ENCODE results near the gene APLF. TPM values are rescaled to one million over a fixed set of nuclear protein-coding genes. Genes with fewer than 3 reads are reported as not detected.

Gene APLF
- total RNA-seq, 1 experiment from 2014 or later, result 5.5 TPM

- DNase-seq (ENCODE audit: low spot score), result no peak
- peaks cover 8% of the 10 kb centered on the region for H3K4me1 ChIP-seq (ENCODE audit: insufficient read depth, low read length, poor library complexity, severe bottlenecking)
- no peaks in the 10 kb centered on the region for H3K36me3 ChIP-seq (ENCODE audit: insufficient read depth, low read length, poor library complexity, severe bottlenecking)
- no peaks in the 10 kb centered on the region for H3K27me3 ChIP-seq (replicated peaks; ENCODE audit: insufficient read depth, low read depth, low read length, poor library complexity)
- ChIA-PET CTCF (no interaction called here), POLR2A (ENCODE audit: low non-redundant PET) (no interaction called here)
- H3K9me3 ChIP-seq (ENCODE audit: low read depth, low read length, poor library complexity, severe bottlenecking), result no peaks in the 10 kb centered on the region
- TF ChIP-seq CTCF (conservative IDR thresholded peaks at IDR 0.05; ENCODE audit: low read depth, low read length), result no peak
- no peak for TF ChIP-seq EZH2 (IDR thresholded peaks at IDR 0.05; ENCODE audit: borderline replicate concordance, low read depth, low read length, poor library complexity, severe bottlenecking)
- BruUV-seq (replicated peaks), result no TSS peak
- intact Hi-C loops (cut with micrococcal nuclease; ENCODE audit: unreplicated experiment), result no loop called here
- no peak overlapping the region for H3K27ac ChIP-seq (ENCODE audit: low read depth, low read length, poor library complexity, severe bottlenecking)
- no peak overlapping the region for H3K4me3 ChIP-seq (ENCODE audit: low read depth, low read length, poor library complexity, severe bottlenecking)
Measured at GRCh38 chr2:68505603-68506159, 38.3 kb downstream of the APLF start.

- no peaks in the 10 kb centered on the region for H3K9me3 ChIP-seq (ENCODE audit: low read depth, low read length, poor library complexity, severe bottlenecking)
- H3K4me3 ChIP-seq (ENCODE audit: low read depth, low read length, poor library complexity, severe bottlenecking), result no peak overlapping the region
- no peak for TF ChIP-seq EZH2 (IDR thresholded peaks at IDR 0.05; ENCODE audit: borderline replicate concordance, low read depth, low read length, poor library complexity, severe bottlenecking)
- TF ChIP-seq CTCF (conservative IDR thresholded peaks at IDR 0.05; ENCODE audit: low read depth, low read length), result no peak
Measured at GRCh38 chr2:68506170-68506569, 38.8 kb downstream of the APLF start.

GRCh38 chr2:68512326-68512725, 44.9 kb downstream of the APLF start:
- H3K27me3 ChIP-seq (replicated peaks; ENCODE audit: insufficient read depth, low read depth, low read length, poor library complexity), result no peaks in the 10 kb centered on the region
- no peak overlapping the region for H3K4me3 ChIP-seq (ENCODE audit: low read depth, low read length, poor library complexity, severe bottlenecking)
- H3K27ac ChIP-seq (ENCODE audit: low read depth, low read length, poor library complexity, severe bottlenecking), result no peak overlapping the region
- H3K9me3 ChIP-seq (ENCODE audit: low read depth, low read length, poor library complexity, severe bottlenecking), result no peaks in the 10 kb centered on the region
- H3K4me1 ChIP-seq (ENCODE audit: insufficient read depth, low read length, poor library complexity, severe bottlenecking), result no peaks in the 10 kb centered on the region
- H3K36me3 ChIP-seq (ENCODE audit: insufficient read depth, low read length, poor library complexity, severe bottlenecking), result no peaks in the 10 kb centered on the region
- no peak for DNase-seq (ENCODE audit: low spot score)
- intact Hi-C loops (cut with micrococcal nuclease; ENCODE audit: unreplicated experiment), result no loop called here
- BruUV-seq (replicated peaks), result no TSS peak
- TF ChIP-seq EZH2 (IDR thresholded peaks at IDR 0.05; ENCODE audit: borderline replicate concordance, low read depth, low read length, poor library complexity, severe bottlenecking), result no peak
- TF ChIP-seq CTCF (conservative IDR thresholded peaks at IDR 0.05; ENCODE audit: low read depth, low read length), result no peak
- ChIA-PET POLR2A (ENCODE audit: low non-redundant PET) (no interaction called here), CTCF (no interaction called here)

More at GRCh38 chr2:68506170-68506569, 38.8 kb downstream of the APLF start:
- no peaks in the 10 kb centered on the region for H3K27me3 ChIP-seq (replicated peaks; ENCODE audit: insufficient read depth, low read depth, low read length, poor library complexity)
- DNase-seq (ENCODE audit: low spot score), result no peak
- no TSS peak for BruUV-seq (replicated peaks)
- CTCF ChIA-PET, result no interaction called here
- no peaks in the 10 kb centered on the region for H3K36me3 ChIP-seq (ENCODE audit: insufficient read depth, low read length, poor library complexity, severe bottlenecking)
- H3K4me1 ChIP-seq (ENCODE audit: insufficient read depth, low read length, poor library complexity, severe bottlenecking), result peaks cover 8% of the 10 kb centered on the region
- intact Hi-C loops (cut with micrococcal nuclease; ENCODE audit: unreplicated experiment), result no loop called here
- POLR2A ChIA-PET (ENCODE audit: low non-redundant PET), result no interaction called here
- no peak overlapping the region for H3K27ac ChIP-seq (ENCODE audit: low read depth, low read length, poor library complexity, severe bottlenecking)
